ENCODE data around the gene CTU1. TPM values are rescaled to one million over a fixed set of nuclear protein-coding genes. Genes with fewer than 3 reads are reported as not detected.

CTU1 gene
- total and polyA plus RNA-seq, 2 experiments from 2014 or later: 4.2 to 9.0 TPM

- WGBS, 2 experiments (ENCODE audit: low coverage in 1 of 2, low lambda C conversion rate in 2 of 2, missing lambda C conversion rate in 2 of 2): 80 to 81% methylated on average over 8 of the region's 8 CpGs
- Histone ChIP-seq H3K9me3 (ENCODE audit: low read depth) (no peaks in the 10 kb centered on the region), H3F3A (ENCODE audit: insufficient read depth) (no peaks in the 10 kb centered on the region), H3K9me2 (ENCODE audit: insufficient read depth) (no peaks in the 10 kb centered on the region), H3K4me1 (ENCODE audit: insufficient read depth) (no peaks in the 10 kb centered on the region), H2AFZ (no peak overlapping the region), H3K9ac (no peak overlapping the region), H3K4me3 (no peak overlapping the region), H4K20me1 (ENCODE audit: insufficient read depth) (no peaks in the 10 kb centered on the region), H3K79me2 (ENCODE audit: insufficient read depth) (no peaks in the 10 kb centered on the region), H3K27ac (no peak overlapping the region), H3K4me2 (ENCODE audit: unreplicated experiment) (no peak overlapping the region), H3K36me3 (ENCODE audit: low read depth) (no peaks in the 10 kb centered on the region), H3K27me3 (replicated peaks; ENCODE audit: insufficient read depth) (no peaks in the 10 kb centered on the region)
- DNase-seq: no peak
- in situ Hi-C loops (cut with MboI): no loop called here
- TF ChIP-seq EZH2phosphoT487 (IDR thresholded peaks at IDR 0.05; ENCODE audit: insufficient read depth, low read depth) (no peak), EZH2 (IDR thresholded peaks at IDR 0.05; ENCODE audit: insufficient read depth, poor library complexity, severe bottlenecking) (no peak)
Measured at GRCh38 chr19:51093101-51093500, 15.1 kb downstream of the CTU1 start.

DNA sequence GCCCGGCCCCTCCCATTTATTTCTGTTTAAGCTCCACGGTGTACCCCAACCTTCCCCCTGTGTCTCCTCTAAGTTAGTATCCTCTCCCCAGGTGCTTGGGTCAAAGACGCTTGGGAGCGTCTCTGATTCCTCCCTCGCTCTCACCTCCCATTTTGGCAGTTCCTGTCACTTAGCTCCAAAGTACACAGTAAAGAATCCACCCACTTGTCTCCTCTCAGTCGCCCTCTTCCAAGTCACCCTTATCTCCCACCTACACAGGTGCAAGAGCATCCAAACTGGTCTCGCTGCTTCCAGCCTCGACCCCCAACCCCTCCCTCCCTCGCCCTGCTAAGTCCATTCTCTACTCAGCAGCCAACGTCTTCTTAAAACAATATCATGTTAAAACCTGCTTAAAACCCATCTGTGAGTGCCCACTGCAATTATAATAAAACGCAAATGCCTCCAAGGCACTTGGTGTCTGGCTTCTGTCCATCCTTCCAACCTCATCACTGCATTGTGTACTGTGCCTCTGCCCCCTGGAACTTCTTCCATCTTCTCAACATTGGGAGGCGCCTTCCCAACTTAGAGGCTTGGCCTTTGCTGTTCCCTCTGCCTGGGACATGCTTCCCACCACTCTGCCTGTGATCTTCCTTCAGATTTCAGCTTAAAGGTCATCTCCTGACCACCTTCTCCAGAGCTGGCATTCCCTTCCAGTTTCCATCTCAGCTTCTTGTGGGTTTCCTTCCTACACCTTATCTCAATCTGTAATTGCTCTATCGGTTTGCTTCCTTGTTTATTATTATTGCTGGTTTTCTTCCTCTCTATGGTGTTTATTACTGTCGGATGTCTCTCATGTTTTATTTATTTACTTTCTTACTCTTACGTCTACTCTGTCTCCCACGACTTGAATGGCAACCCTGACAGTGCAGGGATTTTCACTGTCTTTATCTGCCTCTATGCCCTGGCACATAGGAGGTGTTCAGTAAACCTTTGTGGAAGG lies 16.0 kb downstream of the CTU1 start:
- no peaks in the 10 kb centered on the region for H3K36me3 ChIP-seq (ENCODE audit: low read depth)
- in situ Hi-C loops (cut with MboI): no loop called here

DNA sequence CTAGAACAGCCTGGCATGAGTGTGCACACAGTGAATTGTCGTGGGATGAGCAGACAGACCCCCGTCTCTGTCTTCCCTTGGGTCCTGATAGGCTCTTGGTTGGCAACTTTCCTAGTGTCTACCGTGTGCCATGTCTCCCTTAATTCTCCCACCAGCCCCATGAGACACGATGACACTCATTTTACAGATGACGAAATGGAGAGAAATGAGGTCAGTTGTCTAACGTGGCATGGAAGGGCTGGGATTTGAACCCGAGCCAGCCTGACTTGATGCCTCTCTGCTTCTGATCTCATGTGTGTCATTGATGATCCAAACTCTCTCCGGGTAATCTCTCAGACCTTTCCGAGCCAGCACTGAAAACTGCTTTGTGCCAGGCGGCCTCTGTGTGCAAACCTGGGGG lies 17.1 kb downstream of the CTU1 start:
- H3K79me2 ChIP-seq (ENCODE audit: insufficient read depth): no peaks in the 10 kb centered on the region
- no peaks in the 10 kb centered on the region for H3K36me3 ChIP-seq (ENCODE audit: low read depth)
- H3K4me1 ChIP-seq (ENCODE audit: insufficient read depth): no peaks in the 10 kb centered on the region
- in situ Hi-C loops (cut with MboI): no loop called here
- H4K20me1 ChIP-seq (ENCODE audit: insufficient read depth): no peaks in the 10 kb centered on the region
- WGBS, 2 experiments (ENCODE audit: low coverage in 1 of 2, low lambda C conversion rate in 2 of 2, missing lambda C conversion rate in 2 of 2): 65 to 66% methylated on average over 10 of the region's 10 CpGs
- no peaks in the 10 kb centered on the region for H3F3A ChIP-seq (ENCODE audit: insufficient read depth)
- H3K27me3 ChIP-seq (replicated peaks; ENCODE audit: insufficient read depth): no peaks in the 10 kb centered on the region
- no peak overlapping the region for H3K4me3 ChIP-seq
- TF ChIP-seq EZH2 (IDR thresholded peaks at IDR 0.05; ENCODE audit: insufficient read depth, poor library complexity, severe bottlenecking) (no peak), EZH2phosphoT487 (IDR thresholded peaks at IDR 0.05; ENCODE audit: insufficient read depth, low read depth) (no peak)
- H3K9ac ChIP-seq: no peak overlapping the region
- H3K9me3 ChIP-seq (ENCODE audit: low read depth): no peaks in the 10 kb centered on the region
- DNase-seq: peak; percentile 23
- no peak overlapping the region for H2AFZ ChIP-seq
- no peaks in the 10 kb centered on the region for H3K9me2 ChIP-seq (ENCODE audit: insufficient read depth)
- no peak overlapping the region for H3K4me2 ChIP-seq (ENCODE audit: unreplicated experiment)
- H3K27ac ChIP-seq: no peak overlapping the region

More for the DNA sequence above, 16.0 kb downstream of the CTU1 start:
- no peaks in the 10 kb centered on the region for H3K4me1 ChIP-seq (ENCODE audit: insufficient read depth)
- H3K27me3 ChIP-seq (replicated peaks; ENCODE audit: insufficient read depth): no peaks in the 10 kb centered on the region
- no peaks in the 10 kb centered on the region for H3K79me2 ChIP-seq (ENCODE audit: insufficient read depth)
- H3F3A ChIP-seq (ENCODE audit: insufficient read depth): no peaks in the 10 kb centered on the region
- no peaks in the 10 kb centered on the region for H3K9me2 ChIP-seq (ENCODE audit: insufficient read depth)
- H3K27ac ChIP-seq: no peak overlapping the region
- H3K4me3 ChIP-seq: no peak overlapping the region
- no peak for DNase-seq
- no peak overlapping the region for H3K9ac ChIP-seq
- 54 to 55% methylated on average over 16 of the region's 16 CpGs for WGBS, 2 experiments (ENCODE audit: low coverage in 1 of 2, low lambda C conversion rate in 2 of 2, missing lambda C conversion rate in 2 of 2)
- H4K20me1 ChIP-seq (ENCODE audit: insufficient read depth): no peaks in the 10 kb centered on the region
- no peak overlapping the region for H2AFZ ChIP-seq
- no peak for TF ChIP-seq EZH2phosphoT487 (IDR thresholded peaks at IDR 0.05; ENCODE audit: insufficient read depth, low read depth)
- no peak for TF ChIP-seq EZH2 (IDR thresholded peaks at IDR 0.05; ENCODE audit: insufficient read depth, poor library complexity, severe bottlenecking)
- no peak overlapping the region for H3K4me2 ChIP-seq (ENCODE audit: unreplicated experiment)
- H3K9me3 ChIP-seq (ENCODE audit: low read depth): no peaks in the 10 kb centered on the region

DNA sequence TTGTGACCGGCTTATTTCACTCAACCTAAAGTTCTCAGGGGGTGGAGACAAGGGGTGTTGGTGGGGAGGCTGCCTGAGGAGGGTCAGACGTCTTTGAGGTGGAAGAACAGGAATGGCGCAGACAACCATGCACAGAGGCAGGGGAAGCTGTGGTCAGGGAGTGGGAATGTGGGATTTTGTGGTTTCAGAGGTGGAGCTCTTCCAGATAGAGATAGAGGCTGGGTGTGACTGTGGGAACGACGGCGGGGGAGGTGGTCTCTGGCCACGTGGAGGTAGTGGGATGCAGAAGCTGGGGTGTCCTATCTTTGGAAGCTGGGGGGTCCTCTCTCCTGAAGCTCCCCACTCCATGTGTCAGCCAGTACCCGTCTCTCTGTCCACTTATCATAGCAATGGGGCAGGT lies 17.7 kb downstream of the CTU1 start:
- Histone ChIP-seq H3K9me3 (ENCODE audit: low read depth) (no peaks in the 10 kb centered on the region), H3K9ac (no peak overlapping the region), H3K79me2 (ENCODE audit: insufficient read depth) (no peaks in the 10 kb centered on the region), H3K4me2 (ENCODE audit: unreplicated experiment) (no peak overlapping the region), H4K20me1 (ENCODE audit: insufficient read depth) (no peaks in the 10 kb centered on the region), H3K27me3 (replicated peaks; ENCODE audit: insufficient read depth) (no peaks in the 10 kb centered on the region), H3K9me2 (ENCODE audit: insufficient read depth) (no peaks in the 10 kb centered on the region), H2AFZ (no peak overlapping the region), H3F3A (ENCODE audit: insufficient read depth) (no peaks in the 10 kb centered on the region), H3K36me3 (ENCODE audit: low read depth) (no peaks in the 10 kb centered on the region), H3K4me3 (no peak overlapping the region), H3K27ac (no peak overlapping the region), H3K4me1 (ENCODE audit: insufficient read depth) (no peaks in the 10 kb centered on the region)
- DNase-seq: no peak
- WGBS, 2 experiments (ENCODE audit: low coverage in 1 of 2, low lambda C conversion rate in 2 of 2, missing lambda C conversion rate in 2 of 2): 73 to 77% methylated on average over 8 of the region's 8 CpGs
- in situ Hi-C loops (cut with MboI): no loop called here
- TF ChIP-seq EZH2phosphoT487 (IDR thresholded peaks at IDR 0.05; ENCODE audit: insufficient read depth, low read depth) (no peak), EZH2 (IDR thresholded peaks at IDR 0.05; ENCODE audit: insufficient read depth, poor library complexity, severe bottlenecking) (no peak)

All from GM23248 (cell line).